SK-N-MC (cell line): ENCODE results near the gene PCDHB1.
A peak's percentile ranks its signal among the peaks of the same experiment; 100 is the strongest.

ENCODE experiments used
- DNase-seq: peaks from one replicate; pipeline ENCODE4 v3.0.0-alpha.2; 2011; ENCODE audit warnings: low read depth, low spot score
- H3K27ac ChIP-seq: fragments of 200-600 bp; sonication (generic); 2 replicates; pipeline ENCODE4 v1.5.1; 2016; ENCODE audit warnings: mixed run types
- H3K36me3 ChIP-seq: fragments of 200-600 bp; sonication (generic); 2 replicates; pipeline ENCODE4 v1.6.1; 2017; ENCODE audit warnings: antibody characterized with exemption, low read length, mixed read lengths; ENCODE audit not compliant: insufficient read depth
- H3K4me3 ChIP-seq: fragments of 200-600 bp; sonication (generic); 2 replicates; pipeline ENCODE4 v1.5.1; 2016
- H3K9ac ChIP-seq: fragments of 200-600 bp; sonication (generic); 2 replicates; pipeline ENCODE4 v1.8.0; 2017; ENCODE audit warnings: mixed run types, mixed read lengths; ENCODE audit not compliant: insufficient read length
- H3K9me3 ChIP-seq: fragments of 200-600 bp; sonication (generic); 2 replicates; pipeline ENCODE4 v1.6.1; 2017; ENCODE audit warnings: low read depth, mild to moderate bottlenecking, antibody characterized with exemption, low read length, moderate library complexity, mixed read lengths
- EZH2 ChIP-seq: fragments of 200-600 bp; sonication (generic); IDR thresholded peaks from one replicate; pipeline ENCODE4 v1.6.1; 2017; ENCODE audit warnings: antibody characterized with exemption
- FOXP2 ChIP-seq: optimal IDR thresholded peaks from 2 replicates; pipeline ENCODE3; 2011; ENCODE audit warnings: mild to moderate bottlenecking, moderate library complexity; ENCODE audit not compliant: insufficient read depth; ENCODE audit errors: extremely low read length, control extremely low read depth
- POLR2AphosphoS5 ChIP-seq: IDR thresholded peaks from 2 replicates; pipeline ENCODE4 v1.6.1; 2012; ENCODE audit warnings: mild to moderate bottlenecking, low read depth, low read length, borderline replicate concordance

Gene PCDHB1

GRCh38 chr5:141010047-141010793, 41.0 kb upstream of the PCDHB1 start:
- Histone ChIP-seq H3K9me3 (no peaks in the 10 kb centered on the region), H3K4me3 (no peak overlapping the region), H3K36me3 (peaks cover 16% of the 10 kb centered on the region), H3K9ac (no peak overlapping the region), H3K27ac (no peak overlapping the region)
- no peak for TF ChIP-seq FOXP2
- no peak for TF ChIP-seq POLR2AphosphoS5
- no peak for TF ChIP-seq EZH2
- no peak for DNase-seq

GRCh38 chr5:141017943-141018342, 33.2 kb upstream of the PCDHB1 start:
- Histone ChIP-seq H3K9ac (no peak overlapping the region), H3K4me3 (no peak overlapping the region), H3K9me3 (no peaks in the 10 kb centered on the region), H3K36me3 (no peaks in the 10 kb centered on the region), H3K27ac (no peak overlapping the region)
- TF ChIP-seq POLR2AphosphoS5 = no peak
- TF ChIP-seq FOXP2 = no peak
- no peak for TF ChIP-seq EZH2
- DNase-seq = no peak

GRCh38 chr5:141022384-141022783, 28.8 kb upstream of the PCDHB1 start:
- DNase-seq = no peak
- Histone ChIP-seq H3K9ac (no peak overlapping the region), H3K4me3 (no peak overlapping the region), H3K36me3 (no peaks in the 10 kb centered on the region), H3K9me3 (no peaks in the 10 kb centered on the region), H3K27ac (no peak overlapping the region)
- TF ChIP-seq FOXP2 (no peak), POLR2AphosphoS5 (no peak), EZH2 (no peak)

- TF ChIP-seq EZH2 (no peak), POLR2AphosphoS5 (no peak)
- no peak overlapping the region for H3K9ac ChIP-seq
- H3K4me3 ChIP-seq = no peak overlapping the region
- DNase-seq = no peak
- no peak overlapping the region for H3K27ac ChIP-seq
- no peaks in the 10 kb centered on the region for H3K36me3 ChIP-seq
- no peaks in the 10 kb centered on the region for H3K9me3 ChIP-seq
Observed at GRCh38 chr5:141031006-141031405, 20.2 kb upstream of the PCDHB1 start.

GRCh38 chr5:141032626-141033025, 18.5 kb upstream of the PCDHB1 start:
- H3K9ac ChIP-seq = no peak overlapping the region
- no peak for DNase-seq
- no peaks in the 10 kb centered on the region for H3K36me3 ChIP-seq
- no peaks in the 10 kb centered on the region for H3K9me3 ChIP-seq
- no peak overlapping the region for H3K27ac ChIP-seq
- TF ChIP-seq POLR2AphosphoS5 = no peak
- TF ChIP-seq FOXP2 = no peak
- no peak for TF ChIP-seq EZH2
- no peak overlapping the region for H3K4me3 ChIP-seq

- H3K9ac ChIP-seq = no peak overlapping the region
- peak overlapping the region; percentile 87 for H3K4me3 ChIP-seq
- no peak for DNase-seq
- peak overlapping the region; percentile 90 for H3K27ac ChIP-seq
- TF ChIP-seq POLR2AphosphoS5 = no peak
- no peak for TF ChIP-seq FOXP2
- no peak for TF ChIP-seq EZH2
- H3K36me3 ChIP-seq = no peaks in the 10 kb centered on the region
- no peaks in the 10 kb centered on the region for H3K9me3 ChIP-seq
Observed at GRCh38 chr5:141039061-141039460, 12.1 kb upstream of the PCDHB1 start.

- Histone ChIP-seq H3K9ac (peak overlapping the region; percentile 11), H3K36me3 (no peaks in the 10 kb centered on the region), H3K27ac (peak overlapping the region; percentile 90), H3K4me3 (peak overlapping the region; percentile 87), H3K9me3 (no peaks in the 10 kb centered on the region)
- peak; percentile 86 for DNase-seq
- TF ChIP-seq POLR2AphosphoS5 (peak; percentile 26; the same call in 1 of the 2 replicates), EZH2 (no peak), FOXP2 (no peak)
Observed at GRCh38 chr5:141039517-141039916, 11.7 kb upstream of the PCDHB1 start.

- TF ChIP-seq EZH2 = no peak
- no peak for TF ChIP-seq POLR2AphosphoS5
- no peak for TF ChIP-seq FOXP2
- peak overlapping the region; percentile 87 for H3K4me3 ChIP-seq
- no peaks in the 10 kb centered on the region for H3K36me3 ChIP-seq
- peak overlapping the region; percentile 90 for H3K27ac ChIP-seq
- peak overlapping the region; percentile 86 for H3K9ac ChIP-seq
- DNase-seq = peak; percentile 48
- H3K9me3 ChIP-seq = no peaks in the 10 kb centered on the region
Observed at GRCh38 chr5:141040093-141040770, 10.9 kb upstream of the PCDHB1 start.
